GM21515 (cell line): Measurements from ENCODE around the gene EEA1.
A peak's percentile ranks its signal among the peaks of the same experiment; 100 is the strongest.

Experiments
- ATAC-seq: cut with Tn5 transposase; IDR thresholded peaks from one replicate; pipeline ENCODE4 v1.9.1; 2021; ENCODE audit not compliant: unreplicated experiment

The EEA1 gene

DNA sequence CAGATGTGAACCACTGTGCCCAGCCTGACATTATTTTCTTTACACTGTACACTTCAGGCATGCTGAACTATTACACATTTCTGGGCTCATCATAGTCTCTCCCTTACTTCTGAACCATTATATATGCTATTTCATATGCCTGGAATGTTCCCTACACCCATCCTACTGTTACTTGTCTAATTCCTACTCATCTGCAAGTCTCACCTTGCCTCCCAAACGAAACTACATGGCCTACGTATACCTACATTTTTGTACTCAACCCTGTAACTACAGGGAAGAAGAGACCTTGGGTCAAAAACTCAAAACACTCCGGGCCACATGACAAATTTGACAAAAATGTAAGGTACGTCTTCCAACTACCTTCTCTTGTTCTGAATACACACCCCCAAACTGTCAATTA, 9.5 kb upstream of the EEA1 start:
- ATAC-seq, result no peak

DNA sequence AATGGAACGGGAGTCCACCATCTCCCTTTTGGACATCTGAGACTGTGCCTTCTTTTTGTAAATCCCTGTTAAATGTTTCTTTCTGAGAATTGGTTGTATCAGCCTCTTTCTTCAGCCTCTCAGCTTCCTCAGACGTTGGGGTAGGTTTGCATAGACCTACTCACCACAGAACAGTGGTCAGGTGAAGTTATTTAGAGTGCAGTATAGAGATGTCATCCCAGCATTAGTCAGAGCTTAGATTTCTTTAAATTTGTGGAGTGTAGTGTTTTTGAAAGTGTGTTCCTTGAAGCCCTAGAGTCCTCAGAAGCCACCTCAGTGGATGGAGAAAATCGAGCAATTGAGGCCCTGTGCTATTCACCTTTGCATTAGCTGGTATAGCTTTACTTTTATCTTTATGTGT, 8.9 kb upstream of the EEA1 start:
- no peak for ATAC-seq

DNA sequence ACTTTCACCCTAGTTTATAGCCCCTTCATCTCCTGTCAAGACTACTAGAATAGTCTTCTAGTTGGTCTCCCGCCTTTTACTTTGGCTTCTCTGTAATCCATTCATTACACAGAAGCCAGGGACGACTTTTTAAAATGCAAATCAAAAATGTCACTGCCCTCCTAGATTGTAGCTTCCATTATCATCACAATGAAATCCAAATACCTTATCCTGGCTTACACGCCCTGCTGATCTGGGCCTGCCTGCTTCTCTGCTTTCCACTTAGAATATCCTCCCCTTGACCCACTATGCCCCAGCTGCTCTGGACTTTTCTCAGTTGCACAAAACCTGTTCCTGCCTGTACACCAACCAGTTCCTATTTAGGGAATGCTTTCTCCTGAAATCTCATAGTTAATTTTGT, 4.5 kb upstream of the EEA1 start:
- ATAC-seq, result no peak

DNA sequence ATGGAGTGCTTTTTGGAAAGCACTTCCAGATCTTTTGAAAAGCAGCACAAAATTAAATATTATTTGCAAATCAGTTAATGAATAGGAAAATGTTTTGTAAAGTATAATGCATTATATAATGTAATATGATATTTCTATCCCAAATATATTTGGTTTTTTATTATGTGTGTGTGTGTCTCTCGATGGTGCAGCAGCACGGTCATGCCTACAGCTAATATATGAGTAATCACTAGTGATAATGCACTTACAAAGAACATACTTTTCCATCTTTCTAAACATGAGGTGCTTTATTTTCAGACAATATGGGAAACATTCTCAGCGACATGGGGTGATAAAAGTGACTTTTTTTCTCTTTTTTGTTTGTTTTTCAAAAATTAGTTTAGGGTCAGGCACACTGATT, 1.3 kb upstream of the EEA1 start:
- no peak for ATAC-seq

DNA sequence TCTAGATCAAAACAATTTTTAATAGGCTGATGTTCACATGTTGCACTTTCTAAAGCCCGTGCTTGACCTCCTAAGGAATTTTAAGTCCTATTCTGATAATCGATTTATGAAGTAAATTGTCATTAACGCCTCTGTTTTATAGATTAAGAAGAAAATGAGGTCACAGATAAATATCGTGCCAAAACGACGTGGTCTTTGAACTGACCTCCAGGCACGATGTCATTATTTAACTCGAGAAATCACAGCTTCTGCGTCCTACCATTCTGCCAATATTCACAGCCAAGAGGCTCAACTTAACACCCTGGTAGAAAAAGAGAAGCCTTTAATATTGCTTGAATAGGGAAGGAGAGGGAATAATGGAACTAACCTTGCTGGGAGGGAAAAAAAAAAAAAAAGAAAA, 888 bp upstream of the EEA1 start:
- no peak for ATAC-seq

DNA sequence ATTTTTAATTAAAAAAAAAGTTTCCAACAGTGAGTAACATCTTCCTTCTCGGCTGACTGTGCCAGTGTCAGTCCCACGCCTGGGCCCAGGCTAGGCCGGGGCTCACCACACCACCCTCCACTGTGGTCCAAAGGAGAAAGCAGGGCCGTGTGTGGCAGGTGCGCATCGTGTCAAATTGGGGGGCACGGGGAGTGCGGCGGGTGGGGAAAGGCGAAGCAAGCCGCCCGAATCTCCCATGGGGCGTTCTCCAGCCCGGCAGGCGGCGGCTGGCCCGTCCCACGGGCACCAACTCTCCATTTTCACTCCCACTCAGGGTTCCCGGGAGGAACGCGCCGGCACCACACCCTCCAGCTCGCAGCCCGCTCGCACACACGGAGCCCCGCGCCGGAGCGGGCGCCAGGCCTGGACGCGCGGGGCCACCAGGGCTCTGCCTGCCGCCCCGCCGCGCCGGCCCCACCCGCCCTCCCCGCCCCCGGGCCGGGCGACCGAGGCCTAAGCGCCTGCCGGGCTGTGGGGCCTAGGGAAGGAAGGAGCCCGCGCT, 604 bp downstream of the EEA1 start:
- ATAC-seq, result peak; percentile 15

DNA sequence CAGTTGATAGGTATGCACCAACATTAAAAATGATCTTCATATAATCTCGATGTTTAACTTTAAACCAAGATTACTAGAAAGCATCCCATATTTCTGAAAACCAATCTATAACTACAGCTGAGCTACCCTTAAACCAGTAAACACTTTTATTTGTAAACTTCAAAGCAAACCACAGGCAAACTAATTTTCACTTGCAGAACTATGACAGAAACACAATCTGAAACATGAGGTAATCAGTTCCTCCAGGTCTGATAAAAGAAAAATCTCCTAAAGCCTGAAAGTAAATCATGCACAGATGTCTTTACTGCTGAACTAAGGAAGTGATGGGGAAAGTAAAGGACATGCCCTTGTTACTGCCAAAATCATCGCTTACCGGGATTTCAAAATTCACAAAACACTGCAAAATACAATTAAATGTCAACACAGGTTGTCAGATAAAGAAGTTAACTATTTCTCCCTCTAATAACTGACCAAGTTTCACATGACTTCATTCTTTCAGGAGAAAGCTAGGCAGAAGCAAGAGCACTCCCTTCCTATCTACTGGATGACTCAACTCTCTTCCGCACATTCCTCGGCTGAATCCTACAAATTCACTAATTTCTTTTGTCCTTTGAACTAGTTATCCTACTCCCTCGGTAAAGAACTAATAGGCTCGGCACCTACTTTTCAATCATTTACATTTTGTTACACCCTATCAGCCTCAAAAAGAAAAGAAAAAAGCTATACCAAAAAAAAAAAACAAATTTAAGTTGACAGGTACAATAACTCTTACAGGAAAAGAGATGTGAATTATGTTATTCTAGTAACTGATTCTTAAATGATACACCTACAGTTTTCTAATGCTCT, 1.4 kb downstream of the EEA1 start:
- no peak for ATAC-seq

DNA sequence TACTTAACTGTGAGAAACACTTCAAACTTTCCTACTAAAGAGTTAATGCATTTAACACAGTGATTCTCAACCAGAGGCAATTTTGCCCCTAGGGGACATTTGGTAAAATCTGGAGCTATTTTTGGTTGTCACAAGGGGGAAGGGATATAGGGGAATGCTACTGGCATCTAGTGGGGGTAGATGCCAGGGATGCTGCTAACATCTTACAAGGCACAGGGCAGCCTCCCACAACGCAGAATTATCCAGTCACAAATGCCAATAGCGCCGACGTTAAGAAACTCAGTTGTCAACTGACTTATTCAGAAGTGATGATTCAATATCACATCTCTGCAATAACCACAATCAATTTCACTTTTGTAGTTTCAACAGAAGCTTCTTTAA, 2.0 kb downstream of the EEA1 start:
- ATAC-seq, result no peak

DNA sequence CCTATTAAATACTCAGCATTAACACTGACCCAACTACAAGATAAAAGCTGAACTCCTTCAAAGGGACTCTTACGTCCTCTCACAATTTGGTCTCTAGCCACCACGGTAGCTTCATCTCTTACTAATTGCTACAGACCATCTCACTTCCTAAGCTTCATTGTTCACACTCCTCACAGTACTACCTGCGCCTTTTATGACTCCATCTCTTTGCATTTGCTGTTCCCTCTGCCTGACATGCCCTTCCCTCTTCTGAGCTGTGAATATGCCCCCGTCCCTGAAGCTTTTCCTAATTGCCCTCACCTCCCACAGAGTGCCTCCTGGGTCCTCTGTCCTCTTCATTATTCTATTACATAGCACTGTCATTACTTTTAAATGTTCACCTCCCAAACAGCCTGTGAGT, 2.5 kb downstream of the EEA1 start:
- no peak for ATAC-seq

DNA sequence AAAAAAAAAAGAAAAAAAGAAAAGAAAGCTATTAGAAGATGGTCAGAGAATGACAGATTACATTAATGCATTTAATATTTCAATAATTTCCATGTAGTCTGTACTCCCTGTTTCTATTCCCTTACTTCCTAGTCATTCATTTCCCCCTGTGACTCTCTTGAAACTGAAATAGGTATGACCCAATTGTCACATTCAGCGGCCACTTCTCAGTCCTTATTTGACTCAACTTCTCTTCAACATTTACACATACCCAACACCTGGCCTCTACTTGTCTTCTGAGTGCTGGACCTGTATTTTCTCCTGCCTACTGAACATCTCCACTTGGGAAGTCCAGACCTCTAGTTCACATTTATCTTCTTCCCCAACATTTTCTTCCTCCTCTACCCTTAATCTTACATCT, 7.2 kb downstream of the EEA1 start:
- peak; percentile 79 for ATAC-seq

DNA sequence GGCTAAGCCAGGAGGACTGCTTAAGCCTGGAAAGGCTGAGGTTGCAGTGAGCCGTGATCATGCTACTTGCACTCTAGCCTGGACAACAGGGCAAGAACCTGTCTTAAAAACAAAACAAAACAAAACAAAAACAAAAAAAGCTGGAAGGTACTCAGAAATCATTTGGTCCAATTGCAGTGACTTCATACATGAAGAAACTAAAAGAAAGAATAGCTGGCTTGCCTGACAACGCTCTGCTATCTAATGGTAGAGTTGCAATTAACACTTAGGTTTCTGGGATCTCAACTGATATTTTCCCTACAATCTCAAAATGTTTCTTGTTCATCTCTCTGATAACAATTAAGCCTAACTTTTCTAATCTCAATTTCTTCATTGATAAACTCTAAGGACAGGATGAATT, 13.7 kb downstream of the EEA1 start:
- ATAC-seq, result no peak

DNA sequence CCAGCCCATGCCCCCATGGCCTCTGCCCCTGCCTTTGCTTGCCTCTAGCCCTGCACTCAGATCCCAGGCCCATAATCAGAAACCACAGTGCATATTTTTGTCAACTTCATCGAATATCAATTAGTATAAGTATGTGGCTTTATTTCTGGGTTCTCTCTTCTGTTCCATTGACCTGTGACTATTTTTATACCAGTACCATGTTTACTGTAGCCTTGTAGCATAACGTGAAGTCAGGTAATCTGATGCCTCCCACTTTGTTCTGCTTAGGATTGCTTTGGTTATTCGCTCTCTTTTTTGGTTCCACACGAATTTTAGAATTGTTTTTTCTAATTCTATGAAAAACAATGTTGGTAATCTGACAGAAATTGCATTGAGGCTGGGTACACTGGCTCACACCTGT, 14.9 kb downstream of the EEA1 start:
- no peak for ATAC-seq

DNA sequence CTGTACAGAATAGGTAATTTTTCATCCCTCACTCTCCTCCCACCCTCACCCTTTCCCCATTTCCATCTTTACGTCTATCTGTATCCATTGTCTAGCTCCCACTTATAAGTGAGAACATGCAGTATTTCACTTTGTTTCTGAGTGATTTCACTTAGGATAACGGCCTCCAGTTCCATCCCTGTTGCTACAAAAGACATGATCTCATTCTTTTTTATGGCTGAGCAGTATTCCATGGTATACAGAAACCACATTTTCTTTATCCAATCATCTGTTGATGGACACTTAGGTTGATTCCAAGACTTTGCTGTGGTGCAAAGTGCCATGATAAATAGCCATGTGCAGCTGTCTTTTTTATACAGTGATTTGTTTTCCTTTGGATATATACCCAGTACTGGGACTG, 16.4 kb downstream of the EEA1 start:
- no peak for ATAC-seq

DNA sequence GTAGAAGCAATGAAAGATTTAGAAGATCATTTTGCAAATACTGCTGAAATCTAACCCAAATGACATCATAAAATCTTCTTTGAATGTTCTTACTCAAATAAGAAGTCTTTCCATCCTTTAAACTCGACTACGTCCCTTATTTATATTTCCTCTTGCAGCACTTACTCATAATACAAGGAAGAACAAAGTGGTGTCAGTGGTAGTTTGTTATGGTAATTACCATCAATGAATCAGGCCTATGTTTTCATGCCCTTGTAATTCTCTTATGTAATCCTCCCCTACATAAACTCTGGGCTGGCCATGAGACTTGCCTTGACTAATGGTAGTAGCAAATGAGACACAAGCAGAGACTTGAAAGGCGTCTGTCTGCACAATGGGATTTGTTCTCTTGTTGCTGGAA, 17.0 kb downstream of the EEA1 start:
- no peak for ATAC-seq

DNA sequence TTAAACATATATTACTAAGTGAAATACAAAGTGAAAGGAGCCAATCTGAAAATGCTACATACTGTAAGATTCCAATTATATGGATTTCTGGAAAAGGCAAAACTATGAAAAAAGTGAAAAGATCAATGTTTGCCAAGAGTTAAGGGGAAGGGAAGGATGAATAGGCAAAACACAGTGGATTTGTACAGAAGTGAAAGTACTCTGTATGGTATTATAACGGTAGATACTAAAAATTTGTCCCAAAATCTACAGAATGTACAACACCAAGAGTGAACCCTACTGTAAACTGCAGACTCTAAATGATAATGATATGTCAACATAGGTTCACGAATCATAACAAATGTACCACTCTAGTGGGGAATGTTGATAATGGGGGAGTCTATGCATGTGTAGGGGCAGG, 17.8 kb downstream of the EEA1 start:
- no peak for ATAC-seq

DNA sequence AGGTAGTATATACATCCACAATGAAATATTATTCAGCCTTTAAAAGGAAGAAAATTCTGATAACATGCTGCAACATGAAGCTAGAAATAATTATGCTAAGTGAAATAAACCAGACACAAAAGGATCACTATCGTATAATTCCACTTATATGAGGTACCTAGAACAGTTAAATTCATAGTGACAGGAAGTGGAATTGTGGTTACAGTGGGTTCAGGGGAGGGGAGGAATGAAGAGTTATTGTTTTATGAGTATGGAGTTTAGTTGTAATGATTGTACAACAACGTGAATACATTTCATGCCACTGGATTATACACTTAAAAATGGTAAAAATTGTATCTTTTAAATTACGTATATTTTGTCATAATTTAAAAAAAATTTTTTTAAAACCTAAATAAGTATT, 21.0 kb downstream of the EEA1 start:
- no peak for ATAC-seq

DNA sequence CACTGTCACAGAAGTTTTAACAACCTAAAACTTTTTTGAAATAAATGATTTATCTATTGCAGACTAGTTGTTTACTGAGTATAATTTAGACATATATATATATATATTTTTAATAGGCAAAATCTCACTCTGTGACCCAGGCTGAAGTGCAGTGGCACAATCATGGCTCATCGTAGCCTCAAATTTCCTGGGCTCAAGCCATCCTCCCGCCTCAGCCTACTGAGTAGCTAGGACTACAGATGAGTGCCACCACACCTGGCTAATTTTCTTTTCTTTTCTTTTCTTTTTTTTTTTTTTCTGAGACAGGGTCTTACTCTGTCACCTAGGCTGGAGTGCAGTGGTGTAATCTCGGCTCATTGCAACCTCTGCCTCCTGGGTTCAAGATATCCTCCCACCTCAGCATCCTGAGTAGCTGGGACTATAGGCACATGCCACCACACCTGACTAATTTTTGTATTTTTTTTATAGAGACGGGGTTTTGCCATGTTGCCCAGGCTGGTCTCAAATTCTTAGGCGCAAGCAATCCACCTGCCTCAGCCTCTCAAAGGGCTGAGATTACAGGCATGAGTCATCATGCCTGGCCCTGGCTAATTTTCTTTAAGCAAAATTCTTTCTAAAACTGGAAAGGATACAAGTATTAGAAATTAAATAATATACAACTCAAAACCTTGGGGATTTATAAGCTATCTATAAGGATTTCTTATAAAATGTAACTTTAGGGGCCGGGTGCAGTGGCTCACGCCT, 23.1 kb downstream of the EEA1 start:
- no peak for ATAC-seq

DNA sequence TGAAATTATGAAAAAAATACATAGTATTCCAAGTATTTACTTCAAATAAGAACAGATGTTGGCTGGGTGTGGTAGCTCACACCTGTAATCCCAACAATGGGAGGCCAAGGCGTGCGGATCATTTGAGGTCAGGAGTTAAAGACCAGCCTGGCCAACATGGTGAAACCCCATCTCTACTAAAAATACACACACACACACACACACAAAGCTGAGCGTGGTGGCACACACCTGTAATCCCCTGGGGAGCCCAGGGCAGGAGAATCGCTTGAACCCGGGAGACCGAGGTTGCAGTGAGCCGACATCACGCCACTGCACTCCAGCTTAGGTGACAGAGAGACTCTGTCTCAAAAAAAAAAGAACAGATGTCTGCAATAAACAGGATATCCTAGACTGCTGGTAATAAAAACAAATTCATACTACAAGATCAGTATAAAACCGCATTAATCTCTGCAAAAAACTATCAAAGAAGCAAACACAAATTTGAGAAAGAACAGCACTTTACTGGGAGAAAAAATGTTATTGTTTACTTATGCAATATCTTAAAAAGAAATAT, 23.8 kb downstream of the EEA1 start:
- ATAC-seq, result no peak

DNA sequence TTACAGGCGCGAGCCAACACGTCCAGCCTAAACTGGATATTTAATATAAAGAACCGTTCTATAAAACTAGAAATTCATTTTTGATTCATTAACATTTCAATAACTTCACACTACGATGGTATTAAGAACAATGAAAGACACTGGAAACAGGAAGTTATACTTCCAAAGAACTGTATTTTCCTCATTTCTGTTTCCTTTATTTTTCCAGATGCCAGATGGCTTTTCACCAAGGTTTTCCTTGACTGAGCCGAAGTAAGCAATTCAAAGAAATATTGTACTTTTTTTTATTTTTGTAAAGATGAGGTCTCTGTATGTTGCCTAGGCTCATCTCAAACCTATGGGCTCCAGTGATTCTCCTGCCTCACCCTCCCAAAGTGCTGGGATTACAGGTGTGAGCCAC, 28.2 kb downstream of the EEA1 start:
- ATAC-seq, result no peak

DNA sequence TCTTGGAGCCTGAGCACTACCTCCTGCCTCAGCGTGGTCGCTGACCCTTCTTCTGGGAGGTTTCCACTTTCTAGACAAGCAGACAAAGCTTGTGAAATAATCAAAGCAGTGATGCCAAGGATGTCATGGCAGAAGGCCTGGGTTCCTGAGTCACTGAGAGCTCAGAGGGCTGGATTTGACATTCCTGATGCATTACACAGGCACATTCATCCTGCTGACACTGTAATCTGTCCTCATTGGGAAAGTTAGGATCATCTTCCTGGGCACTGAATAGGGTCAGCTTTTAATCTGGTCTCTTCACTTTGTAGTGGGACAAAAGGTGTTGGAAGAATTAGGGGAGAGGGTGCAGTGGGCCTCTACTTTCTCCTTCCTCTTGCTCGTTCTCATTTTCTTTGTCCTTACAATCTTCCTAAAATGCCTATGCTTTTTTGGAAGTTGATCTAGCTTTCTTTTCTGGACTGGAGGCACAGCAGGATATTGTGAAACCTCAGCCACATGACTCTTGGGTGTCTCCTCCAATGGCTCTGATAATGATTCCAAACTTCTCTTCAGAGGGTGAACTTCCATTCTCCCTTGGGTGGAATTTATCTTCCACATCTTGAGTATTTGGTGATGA, 29.6 kb downstream of the EEA1 start:
- ATAC-seq, result no peak

DNA sequence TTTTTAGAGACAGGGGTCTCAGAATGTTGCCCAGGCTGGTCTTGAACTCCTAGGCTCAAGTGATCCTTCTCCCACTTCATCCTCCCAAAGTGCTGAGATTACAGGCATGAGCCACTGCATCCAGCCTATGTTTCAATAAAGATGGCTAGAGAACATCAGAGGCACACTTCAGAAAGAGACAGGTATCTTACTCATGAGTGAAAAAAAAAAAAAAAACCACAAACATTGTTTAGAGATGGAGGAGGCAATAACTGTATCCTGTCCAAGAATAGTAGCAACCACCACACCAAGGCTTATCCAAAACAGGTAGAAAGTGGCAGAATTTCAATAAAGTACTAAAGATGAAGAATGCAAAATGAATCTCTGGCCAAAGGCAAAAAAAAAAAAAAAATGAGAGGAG, 30.3 kb downstream of the EEA1 start:
- ATAC-seq, result no peak

DNA sequence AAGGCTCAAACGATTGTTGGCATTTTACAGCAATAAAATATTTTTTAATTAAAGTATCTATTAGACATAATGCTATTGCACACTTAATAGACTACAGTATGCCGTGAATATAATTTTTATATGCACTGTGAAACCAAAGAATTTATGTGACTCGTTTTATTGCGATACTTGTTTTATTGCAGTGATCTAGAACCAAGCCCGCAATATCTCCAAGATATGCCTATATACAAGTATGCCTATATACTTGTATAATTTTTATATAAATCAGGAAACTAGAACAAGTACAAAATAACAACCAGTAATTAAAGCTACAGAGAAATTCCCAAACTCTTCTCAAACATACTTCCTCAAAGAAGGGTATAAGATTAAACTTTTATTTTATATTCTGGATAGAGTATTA, 31.3 kb downstream of the EEA1 start:
- ATAC-seq, result no peak
